Islet precursor cell (in vitro differentiated cells): ENCODE results near the gene DNAH5.
A peak's percentile ranks its signal among the peaks of the same experiment; 100 is the strongest.
"Not testable (repeated sequence)": the region's sequence is repeated elsewhere in the genome, so short reads cannot be mapped to it uniquely, and the experiment has no call there.

Experiments used
- DNase-seq: peaks from one replicate; pipeline ENCODE4 v3.0.0-alpha.2; 2018

The DNAH5 gene

GRCh38 chr5:13816126-13816525 is 128.4 kb downstream of the DNAH5 start:
- DNase-seq = no peak

- DNase-seq = no peak
These were observed 130.2 kb downstream of the DNAH5 start for GRCh38 chr5:13814301-13814700.

- DNase-seq = no peak
These were observed 134.6 kb downstream of the DNAH5 start for GRCh38 chr5:13809921-13810320.

GRCh38 chr5:13804336-13804735 is 140.2 kb downstream of the DNAH5 start:
- DNase-seq = no peak

- not testable (repeated sequence) for DNase-seq
These were observed 145.9 kb downstream of the DNAH5 start for GRCh38 chr5:13798569-13798968.

- DNase-seq = no peak
These were observed 158.6 kb downstream of the DNAH5 start for GRCh38 chr5:13785781-13786415.

- DNase-seq = no peak
These were observed 160.8 kb downstream of the DNAH5 start for GRCh38 chr5:13783726-13784125.

GRCh38 chr5:13780081-13780480 is 164.4 kb downstream of the DNAH5 start:
- no peak for DNase-seq

GRCh38 chr5:13773649-13774048 is 170.8 kb downstream of the DNAH5 start:
- DNase-seq = no peak

- DNase-seq = no peak
These were observed 173.4 kb downstream of the DNAH5 start for GRCh38 chr5:13771011-13771571.

GRCh38 chr5:13766236-13766635 is 178.3 kb downstream of the DNAH5 start:
- DNase-seq = no peak

- DNase-seq = no peak
These were observed 180.8 kb downstream of the DNAH5 start for GRCh38 chr5:13763719-13764118.

GRCh38 chr5:13749766-13750165 is 194.7 kb downstream of the DNAH5 start:
- DNase-seq = no peak

- DNase-seq = no peak
These were observed 198.5 kb downstream of the DNAH5 start for GRCh38 chr5:13746026-13746425.

- peak; percentile 60 for DNase-seq
These were observed 199.0 kb downstream of the DNAH5 start for GRCh38 chr5:13745508-13745907.

GRCh38 chr5:13740471-13740870 is 204.0 kb downstream of the DNAH5 start:
- peak; percentile 69 for DNase-seq

- DNase-seq = no peak
These were observed 205.0 kb downstream of the DNAH5 start for GRCh38 chr5:13739479-13739878.

GRCh38 chr5:13735691-13736090 is 208.8 kb downstream of the DNAH5 start:
- DNase-seq = no peak

GRCh38 chr5:13731121-13731628 is 213.3 kb downstream of the DNAH5 start:
- no peak for DNase-seq

- no peak for DNase-seq
These were observed 235.6 kb downstream of the DNAH5 start for GRCh38 chr5:13708906-13709305.

- no peak for DNase-seq
These were observed 236.1 kb downstream of the DNAH5 start for GRCh38 chr5:13708432-13708831.

- no peak for DNase-seq
These were observed 240.1 kb downstream of the DNAH5 start for GRCh38 chr5:13704396-13704795.

- DNase-seq = no peak
These were observed 243.9 kb downstream of the DNAH5 start for GRCh38 chr5:13700626-13701025.

- DNase-seq = no peak
These were observed 245.6 kb downstream of the DNAH5 start for GRCh38 chr5:13698885-13699284.
